Stimulated activated CD8-positive, alpha-beta memory T cell treated with anti-CD3 and anti-CD28 coated beads, Interleukin-2, amount 100 ng/mL, for 1 hour (primary cell): ENCODE data around the gene PIP5KL1.

Source experiments
- DNase-seq, 2 donors: peaks; one replicate each; pipeline ENCODE4 v3.0.0-alpha.2; 2020; ENCODE audit warnings: low read depth in 2 of 2

The PIP5KL1 gene

GRCh38 chr9:127930231-127931091, at the start of gene PIP5KL1:
TSS of gene PIP5KL1 (minus strand) at chr9:127930777. CDS start at chr9:127930752, 25 bp downstream.
- DNase-seq: peak in 1 of 2 donors; percentile 44

DNA sequence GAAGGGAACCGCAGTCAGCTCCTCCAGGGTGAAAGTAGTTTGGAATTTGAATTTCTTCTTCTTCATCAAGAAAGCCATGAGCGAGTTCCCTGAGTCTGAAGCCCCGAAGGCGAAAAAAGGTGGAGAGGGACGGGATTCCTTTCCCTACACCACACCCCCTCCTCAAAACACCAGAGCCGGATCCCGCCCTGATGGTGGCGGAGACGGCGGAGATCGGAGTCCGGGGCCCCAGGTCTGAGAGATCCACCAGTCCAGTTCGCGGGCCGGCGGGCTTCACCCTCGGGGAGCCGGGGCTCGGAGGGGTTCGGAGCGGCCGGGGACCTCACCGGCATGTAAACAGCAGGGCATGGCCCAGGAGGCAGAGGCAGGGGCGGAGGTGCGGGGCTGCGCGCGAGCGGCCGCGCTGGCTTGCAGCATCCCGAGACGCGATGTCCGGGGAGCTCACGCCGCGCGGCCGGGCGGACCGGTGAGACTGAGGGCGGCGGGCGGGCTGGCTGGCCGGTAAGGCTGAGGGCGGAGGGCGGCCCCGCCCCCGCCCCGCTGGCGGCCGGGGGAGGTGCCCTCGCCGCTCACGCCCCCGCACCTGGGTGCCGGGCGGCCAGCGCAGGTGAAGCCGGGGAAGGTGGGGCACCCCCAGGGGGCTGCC, 49.6 kb upstream of the PIP5KL1 start:
- DNase-seq: no peak

DNA sequence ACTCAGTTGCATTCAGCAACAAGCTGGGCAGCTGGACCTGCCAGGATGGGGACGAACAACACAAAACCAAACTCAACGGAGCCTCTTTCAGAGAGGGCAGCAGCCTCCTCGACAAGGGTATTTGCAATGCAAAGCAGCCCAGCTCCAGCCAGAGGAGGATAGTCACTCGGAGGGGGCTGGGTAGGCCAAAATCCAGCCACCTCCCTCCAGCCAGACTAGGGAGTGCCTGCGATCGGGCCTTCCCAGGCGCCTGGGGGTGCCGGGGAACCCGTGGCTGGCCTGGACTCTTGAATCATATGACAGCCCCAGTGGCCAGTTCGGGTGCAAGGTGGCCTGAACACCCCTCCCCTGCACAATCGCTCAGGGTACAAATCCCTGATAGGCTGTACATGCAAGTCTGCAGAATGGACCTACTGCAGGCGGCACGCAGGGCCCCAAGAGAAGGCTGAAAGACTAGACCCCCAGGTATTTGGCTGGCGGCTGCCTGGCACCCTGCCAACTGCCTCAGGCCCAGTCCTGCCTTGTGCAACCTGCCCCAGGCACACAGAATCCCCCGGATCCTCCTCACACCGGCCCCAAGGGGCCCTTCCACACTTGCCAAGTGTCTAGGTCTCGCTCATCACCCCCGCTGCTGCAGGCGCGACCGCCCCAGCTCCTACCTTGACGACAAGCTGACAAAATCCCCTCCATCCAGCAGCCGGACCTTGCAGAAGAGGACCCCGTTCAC, 48.9 kb upstream of the PIP5KL1 start:
- DNase-seq: no peak

DNA sequence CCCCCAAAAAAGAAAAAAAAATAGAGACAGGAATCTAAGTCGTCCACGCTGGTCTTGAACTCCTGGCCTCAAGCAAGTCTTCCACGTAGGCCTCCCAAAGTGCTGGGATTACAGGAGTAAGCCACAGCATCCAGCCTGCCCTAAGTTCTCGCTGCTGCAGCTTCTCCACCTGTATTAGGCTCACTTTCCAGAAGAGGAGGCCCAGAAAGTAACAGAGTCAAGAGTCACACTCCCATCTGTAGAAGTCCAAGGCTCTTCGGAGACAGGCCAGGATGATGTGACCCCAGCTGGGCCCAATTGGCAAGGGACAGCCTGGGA, 48.4 kb upstream of the PIP5KL1 start:
- DNase-seq: no peak

DNA sequence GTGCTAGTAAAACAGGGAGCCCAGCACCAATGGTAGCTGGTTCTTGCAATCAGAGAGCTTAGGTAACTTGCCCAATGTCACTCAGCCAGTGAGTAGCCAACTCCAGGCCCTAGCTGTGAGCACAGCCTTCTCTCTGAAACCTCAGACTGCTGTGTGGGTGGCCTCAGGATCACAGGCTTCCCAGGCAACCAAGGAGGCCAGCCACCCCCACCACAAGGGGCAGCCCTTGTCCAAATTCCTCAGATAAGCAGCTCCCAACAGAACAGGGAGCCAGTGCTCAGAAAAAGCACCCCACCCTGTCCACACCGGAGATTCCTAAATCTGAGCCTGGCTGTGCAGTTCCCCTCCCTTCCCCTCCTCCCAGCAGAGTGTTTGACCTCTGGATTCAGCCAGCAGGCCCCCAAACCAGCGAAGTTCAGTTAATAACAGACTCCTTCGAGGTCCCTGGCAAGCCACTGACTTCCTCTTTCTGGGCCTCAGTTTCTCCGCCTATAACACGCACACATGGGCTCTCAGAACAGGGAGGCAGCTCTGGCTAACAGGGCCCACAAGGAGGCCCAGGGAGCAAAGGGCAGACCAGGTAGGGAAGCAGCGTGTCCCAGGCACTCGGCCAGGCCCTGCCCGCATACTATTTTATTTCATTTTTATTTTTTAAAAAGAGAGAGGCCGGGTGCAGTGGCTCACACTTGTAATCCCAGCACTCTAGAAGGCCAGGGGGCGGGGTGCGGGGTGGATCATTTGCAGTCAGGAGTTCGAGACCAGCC, 47.5 kb upstream of the PIP5KL1 start:
- no peak for DNase-seq

GRCh38 chr9:127977009-127977883, 46.7 kb upstream of the PIP5KL1 start:
- DNase-seq: no peak

- DNase-seq: no peak
These were observed 45.9 kb upstream of the PIP5KL1 start for GRCh38 chr9:127976498-127976897.

DNA sequence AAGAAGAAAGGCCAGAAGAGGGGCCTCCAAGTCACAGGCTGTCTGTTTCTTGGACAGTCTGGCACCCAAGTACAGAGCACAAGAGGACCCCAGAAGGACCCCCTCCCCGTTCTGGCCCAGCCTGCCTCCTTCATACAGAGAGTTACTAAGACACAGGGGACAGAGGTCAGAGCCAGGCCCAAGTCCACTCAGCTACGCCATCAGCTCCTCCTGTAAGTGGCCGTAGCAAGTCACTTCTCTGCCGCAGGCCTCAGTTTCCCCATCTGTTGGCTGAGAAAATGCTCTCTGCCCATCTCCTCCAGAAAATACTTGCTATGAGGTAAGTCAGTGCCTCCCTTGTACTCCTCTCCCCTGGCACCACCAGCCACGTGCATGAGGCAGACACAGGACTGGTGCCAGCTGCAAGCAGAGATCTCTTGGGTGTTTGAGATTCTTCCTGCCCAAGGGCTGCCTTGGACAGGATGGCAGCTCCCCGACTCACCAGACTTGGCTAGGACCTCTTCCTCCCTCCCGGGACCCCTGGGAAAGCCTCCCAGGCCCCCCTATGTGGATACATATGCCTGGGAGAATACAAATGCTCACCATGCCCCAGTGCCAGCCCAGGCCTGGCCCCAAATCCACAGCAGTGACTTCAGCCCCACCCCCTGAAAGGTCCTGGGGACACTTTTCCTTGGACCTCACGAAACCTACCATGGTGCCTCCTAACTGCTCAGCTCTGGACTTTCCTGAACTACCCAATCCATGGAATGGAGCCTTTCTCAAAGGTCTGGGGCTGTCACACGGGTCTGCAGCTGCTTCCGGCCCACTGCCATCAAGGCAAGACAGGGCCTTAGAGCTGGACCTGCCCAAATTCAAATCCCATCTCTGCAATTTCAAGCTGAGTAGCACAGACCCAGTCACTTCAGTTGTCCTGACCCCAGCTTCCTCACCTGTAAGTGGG, 45.1 kb upstream of the PIP5KL1 start:
- no peak for DNase-seq

- no peak for DNase-seq
These were observed 44.2 kb upstream of the PIP5KL1 start for GRCh38 chr9:127974769-127975261.

DNA sequence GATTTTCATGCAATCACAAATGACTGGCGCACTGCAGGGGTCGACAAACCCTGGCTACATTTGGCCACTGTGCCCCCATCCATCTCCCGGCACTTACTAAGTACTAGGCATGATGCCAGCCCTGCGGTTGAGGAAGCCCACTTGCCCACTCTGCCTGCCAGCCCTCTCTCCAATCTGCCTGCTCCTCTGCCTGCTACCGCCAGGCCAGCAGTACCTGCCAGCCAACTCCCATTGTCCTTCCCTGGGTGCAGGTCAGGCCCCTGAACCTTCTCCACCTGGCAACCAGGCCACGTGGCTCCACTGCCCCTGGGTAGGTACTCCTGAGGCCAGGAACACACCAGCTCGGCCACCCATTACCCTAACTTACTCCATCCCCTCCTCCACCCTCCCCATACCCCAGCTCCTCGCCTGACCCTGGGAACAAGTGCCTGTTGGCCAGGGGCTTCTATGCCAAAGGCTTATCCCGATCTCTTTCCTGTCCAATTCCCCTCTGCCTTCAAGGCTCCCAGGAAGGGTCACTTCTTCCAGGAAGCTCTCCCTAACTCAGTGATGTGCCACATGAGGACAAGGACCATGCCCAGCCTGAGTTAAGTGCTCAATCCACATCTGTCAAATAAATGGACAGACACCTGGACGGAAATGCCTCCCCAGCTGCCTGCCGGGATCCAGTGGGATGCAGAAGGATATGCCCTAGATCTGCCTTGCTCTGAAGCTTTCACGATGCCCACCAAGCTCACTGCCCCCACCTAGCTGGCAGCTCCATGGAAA, 43.6 kb upstream of the PIP5KL1 start:
- DNase-seq: no peak

DNA sequence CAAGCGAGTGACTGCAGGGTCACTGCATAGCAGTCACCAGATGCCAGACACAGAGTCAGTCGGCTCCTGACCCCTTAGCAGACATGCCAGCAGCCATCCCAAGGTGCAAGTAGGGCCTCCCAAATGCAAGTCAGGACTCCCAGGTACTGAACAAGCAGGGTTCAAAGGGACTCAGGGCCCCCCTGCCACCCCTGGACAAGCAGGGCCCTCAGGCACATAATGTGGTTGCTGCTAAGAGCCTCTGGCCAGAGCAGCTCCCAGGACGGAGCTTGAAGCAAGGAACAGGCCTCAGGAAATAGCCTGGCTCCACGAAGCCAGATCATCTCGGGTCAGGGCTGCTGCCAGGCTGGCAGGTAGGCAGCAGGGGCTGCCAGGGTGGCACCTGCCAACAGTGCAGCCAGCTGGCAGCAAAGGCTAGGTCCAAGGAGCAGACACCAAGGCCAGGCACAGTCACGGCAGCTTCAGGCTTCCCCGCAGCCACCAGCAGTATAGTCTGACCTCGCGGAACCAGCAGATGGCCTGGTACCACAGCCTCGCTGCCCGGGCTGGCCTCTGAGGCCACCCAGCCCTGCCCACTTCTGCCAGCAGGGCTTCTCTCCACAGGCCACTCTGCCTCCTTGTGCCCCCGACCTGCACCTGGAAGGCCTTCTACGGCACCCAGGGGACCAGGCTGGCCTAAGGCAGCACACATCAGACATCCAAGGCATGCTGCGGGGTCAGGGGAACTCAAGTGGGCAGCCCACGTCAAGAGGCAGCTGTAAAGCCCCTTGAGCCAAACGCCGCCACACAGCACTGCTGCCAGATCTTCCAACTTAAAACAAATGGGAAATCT, 42.8 kb upstream of the PIP5KL1 start:
- no peak for DNase-seq

GRCh38 chr9:127972236-127972871, 41.8 kb upstream of the PIP5KL1 start:
- no peak for DNase-seq

- no peak for DNase-seq
These were observed 41.0 kb upstream of the PIP5KL1 start for GRCh38 chr9:127971357-127972235.

DNA sequence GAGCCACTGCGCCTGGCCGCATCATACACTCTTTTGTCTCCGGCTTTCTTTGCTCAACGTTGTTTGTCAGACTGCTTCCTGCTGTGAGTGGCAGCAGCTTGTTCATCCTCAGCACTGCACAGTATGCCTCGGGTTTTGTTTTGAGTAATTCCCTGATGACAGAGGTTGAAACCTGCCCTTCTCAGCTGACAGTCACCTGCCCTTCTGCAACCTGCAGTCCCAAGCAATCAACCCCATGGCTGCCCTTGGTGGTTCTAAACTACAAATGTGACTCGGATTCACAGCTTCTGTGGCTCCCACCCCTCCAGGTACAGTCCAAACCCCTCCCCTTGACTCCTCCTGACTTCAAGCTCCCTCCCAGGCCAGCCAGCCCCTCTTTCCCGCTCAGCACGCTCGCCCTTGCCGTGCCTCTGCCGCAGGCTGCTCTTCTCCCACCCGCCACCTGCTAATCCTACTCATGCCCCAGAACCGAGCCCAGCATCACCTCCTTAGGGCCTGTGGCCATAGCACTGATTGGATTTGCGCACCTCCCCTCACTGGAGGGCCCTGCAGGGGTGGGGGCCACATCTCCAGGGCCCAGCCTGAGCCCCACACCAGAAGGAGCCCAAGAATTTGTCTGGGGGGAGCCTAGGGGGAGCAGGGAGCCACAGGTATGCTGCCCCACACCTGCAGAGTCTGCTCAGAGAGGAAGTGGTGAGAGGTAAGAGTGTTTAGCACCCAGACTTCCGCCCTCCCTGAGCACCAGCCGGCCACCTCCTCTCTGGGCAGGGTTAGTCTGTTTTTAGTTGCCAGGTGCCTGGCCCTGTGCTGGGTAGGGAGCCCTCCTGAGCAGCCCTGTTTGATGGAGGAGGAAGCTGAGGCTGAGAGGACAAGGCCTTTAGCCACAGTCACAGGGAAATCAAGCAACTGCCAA, 40.1 kb upstream of the PIP5KL1 start:
- DNase-seq: no peak

DNA sequence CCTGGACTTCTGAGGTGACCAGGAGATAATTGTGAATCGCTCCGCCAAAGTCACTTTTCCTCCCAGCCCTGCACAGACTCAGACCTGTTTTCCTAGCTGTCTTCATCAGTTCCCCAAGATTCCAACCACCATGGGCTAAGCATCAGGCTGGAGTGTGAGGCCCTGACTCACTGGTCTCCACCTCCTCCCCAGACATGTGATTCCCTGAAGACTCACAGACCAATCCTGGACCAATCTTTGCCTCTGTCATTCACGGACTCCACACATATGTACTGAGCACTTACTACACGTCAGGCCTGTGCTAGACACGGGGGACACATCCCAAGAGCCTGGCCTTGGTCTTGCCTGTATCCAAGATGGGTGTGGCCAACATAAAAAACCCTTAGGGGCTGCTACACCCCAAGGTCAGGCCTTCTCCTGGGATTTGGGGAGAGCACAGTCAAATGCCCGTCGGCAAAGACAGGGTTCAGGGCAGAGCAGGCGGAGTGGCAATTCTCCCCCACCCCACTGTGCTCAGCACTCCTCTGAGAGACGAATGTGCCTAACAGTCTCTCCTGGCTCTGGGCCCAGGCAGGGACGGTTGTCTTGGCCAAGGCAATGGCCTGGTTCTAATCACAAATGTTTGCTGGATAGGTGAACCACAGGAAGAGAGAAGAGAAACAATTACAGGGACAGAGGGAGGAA, 38.3 kb upstream of the PIP5KL1 start:
- no peak for DNase-seq
